Keratinocyte (primary cell): Measurements from ENCODE around the gene ERG28. TPM values are rescaled to one million over a fixed set of nuclear protein-coding genes. Genes with fewer than 3 reads are reported as not detected.

Source experiments
- DNase-seq: peaks from one replicate; pipeline ENCODE4 v3.0.0-alpha.2; 2011; ENCODE audit warnings: low read depth, missing footprints, low spot score
- FAIRE-seq: peaks from 2 replicates; lab custom pipeline; 2011; peaks lifted over from hg19 to GRCh38; lab: Jason Lieb, UNC
- H2AFZ ChIP-seq: 2 replicates; pipeline ENCODE4 v1.6.0; 2012; ENCODE audit warnings: low read length, control low read depth, inconsistent platforms; ENCODE audit not compliant: control insufficient read depth
- H3K27ac ChIP-seq: 2 replicates; pipeline ENCODE4 v1.5.1; 2011; ENCODE audit warnings: low read length; ENCODE audit not compliant: control insufficient read depth, insufficient read depth
- H3K27me3 ChIP-seq: 3 replicates; pipeline ENCODE4 v1.6.0; 2011; ENCODE audit warnings: low read length; ENCODE audit not compliant: control insufficient read depth, insufficient read depth; ENCODE audit errors: extremely low read depth
- H3K36me3 ChIP-seq, 2 experiments: 2 replicates in 1 of 2; 3 replicates in 1 of 2; pipeline ENCODE4 v1.5.1; 2011; ENCODE audit warnings: low read length in 2 of 2, mild to moderate bottlenecking in 1 of 2; ENCODE audit not compliant: control insufficient read depth in 2 of 2, insufficient read depth in 2 of 2; ENCODE audit errors: extremely low read depth in 1 of 2
- H3K4me1 ChIP-seq: 3 replicates; pipeline ENCODE4 v1.5.1; 2011; ENCODE audit warnings: low read length; ENCODE audit not compliant: control insufficient read depth, insufficient read depth; ENCODE audit errors: extremely low read depth
- H3K4me2 ChIP-seq: 3 replicates; pipeline ENCODE4 v1.6.0; 2011; ENCODE audit warnings: low read depth, low read length; ENCODE audit not compliant: control insufficient read depth, insufficient read depth; ENCODE audit errors: extremely low read depth
- H3K4me3 ChIP-seq, 3 experiments: fragments of 200-600 bp in 1 of 3; sonication (generic) in 1 of 3; 2 replicates in 2 of 3; 3 replicates in 1 of 3; pipeline ENCODE4 v1.5.1; 2011 to 2016; ENCODE audit warnings: low read length in 3 of 3, mild to moderate bottlenecking in 3 of 3, control low read depth in 2 of 3, inconsistent platforms in 1 of 3, low read depth in 1 of 3, mixed read lengths in 1 of 3, mixed run types in 1 of 3, moderate library complexity in 1 of 3; ENCODE audit not compliant: control insufficient read depth in 2 of 3, insufficient read depth in 2 of 3; ENCODE audit errors: extremely low read depth in 1 of 3
- H3K79me2 ChIP-seq: 2 replicates; pipeline ENCODE4 v1.6.0; 2012; ENCODE audit warnings: low read length; ENCODE audit not compliant: control insufficient read depth, insufficient read depth
- H3K9ac ChIP-seq: 3 replicates; pipeline ENCODE4 v1.6.0; 2011; ENCODE audit warnings: low read length; ENCODE audit not compliant: control insufficient read depth, insufficient read depth; ENCODE audit errors: extremely low read depth
- H3K9me1 ChIP-seq: 3 replicates; pipeline ENCODE4 v1.6.0; 2011; ENCODE audit warnings: low read length; ENCODE audit not compliant: control insufficient read depth, insufficient read depth; ENCODE audit errors: extremely low read depth
- H3K9me3 ChIP-seq: 2 replicates; pipeline ENCODE4 v1.5.1; 2012; ENCODE audit warnings: low read depth, low read length; ENCODE audit not compliant: control insufficient read depth
- H4K20me1 ChIP-seq: 3 replicates; pipeline ENCODE4 v1.6.0; 2011; ENCODE audit warnings: low read length; ENCODE audit not compliant: control insufficient read depth, insufficient read depth; ENCODE audit errors: extremely low read depth
- CTCF ChIP-seq, 3 experiments: IDR thresholded peaks in 1 of 3; conservative IDR thresholded peaks in 1 of 3; optimal IDR thresholded peaks in 1 of 3; 2 replicates in 2 of 3; 3 replicates in 1 of 3; pipeline versions ENCODE3 to v1.5.1; 2011; ENCODE audit warnings: low read length in 3 of 3, mild to moderate bottlenecking in 3 of 3, moderate library complexity in 2 of 3, control low read depth in 1 of 3, inconsistent platforms in 1 of 3; ENCODE audit not compliant: insufficient read depth in 2 of 3; ENCODE audit errors: extremely low read depth in 1 of 3
- EZH2 ChIP-seq: IDR thresholded peaks from one replicate; pipeline ENCODE4 v1.6.1; 2012; ENCODE audit warnings: inconsistent platforms, mild to moderate bottlenecking, low read length, moderate library complexity
- dilution Hi-C: fragments of 300-500 bp; cut with MboI; formaldehyde crosslinking; loops from one replicate; pipeline ENCODE4 v1.7.0; 2020; ENCODE audit warnings: low sequenced_read_pairs; ENCODE audit not compliant: extremely low pct_ligation_motif_present
- polyA plus RNA-seq, 5 experiments: library from polyadenylated mRNA; depleted of rRNA in 3 of 5; stranded (reverse) in 3 of 5; stranded (forward) in 1 of 5; unstranded in 1 of 5; fragments of >200 nt; gene quantifications; 1 replicate in 1 of 5; 2 replicates in 3 of 5; 3 replicates in 1 of 5; pipeline versions ENCODE4 v1.2.1 to v1.2.3, GENCODE V29; 2011 to 2012; ENCODE audit warnings: missing spikeins in 2 of 5, low read depth in 1 of 5, low replicate concordance in 1 of 5

Gene ERG28
- polyA plus RNA-seq, 1 donor (not counting 4 experiments of a cell fraction or from before 2014, with no cell fraction given): 59.8 TPM

GRCh38 chr14:75610834-75611233 lies 49.8 kb downstream of the ERG28 start:
- DNase-seq (no peak), FAIRE-seq (no peak)
- no peaks in the 10 kb centered on the region for H3K36me3 ChIP-seq
- no peak overlapping the region for H3K27ac ChIP-seq
- H3K27me3 ChIP-seq: peaks cover 6% of the 10 kb centered on the region
- H3K4me2 ChIP-seq: no peak overlapping the region
- no peaks in the 10 kb centered on the region for H3K9me1 ChIP-seq
- no peak overlapping the region for H3K9ac ChIP-seq
- no peaks in the 10 kb centered on the region for H3K4me1 ChIP-seq
- H4K20me1 ChIP-seq: no peaks in the 10 kb centered on the region
- no peaks in the 10 kb centered on the region for H3K9me3 ChIP-seq
- dilution Hi-C loops: no loop called here
- no peaks in the 10 kb centered on the region for H3K79me2 ChIP-seq
- no peak overlapping the region for H2AFZ ChIP-seq
- TF ChIP-seq EZH2: no peak
- TF ChIP-seq CTCF (optimal IDR thresholded peaks at IDR 0.05 in 1 of 3, IDR thresholded peaks at IDR 0.05 in 1 of 3, conservative IDR thresholded peaks at IDR 0.05 in 1 of 3; ENCODE audit: extremely low read depth in 1 of 3, insufficient read depth in 2 of 3, low read length in 3 of 3): no peak
- no peak overlapping the region for H3K4me3 ChIP-seq

- DNase-seq (no peak), FAIRE-seq (no peak)
- no peaks in the 10 kb centered on the region for H3K9me3 ChIP-seq
- H3K9me1 ChIP-seq: no peaks in the 10 kb centered on the region
- no peak overlapping the region for H3K4me2 ChIP-seq
- H3K4me1 ChIP-seq: no peaks in the 10 kb centered on the region
- H3K27me3 ChIP-seq: peaks cover 6% of the 10 kb centered on the region
- H4K20me1 ChIP-seq: no peaks in the 10 kb centered on the region
- H3K4me3 ChIP-seq: no peak overlapping the region
- no peak for TF ChIP-seq CTCF (optimal IDR thresholded peaks at IDR 0.05 in 1 of 3, IDR thresholded peaks at IDR 0.05 in 1 of 3, conservative IDR thresholded peaks at IDR 0.05 in 1 of 3; ENCODE audit: extremely low read depth in 1 of 3, insufficient read depth in 2 of 3, low read length in 3 of 3)
- no peak for TF ChIP-seq EZH2
- no peaks in the 10 kb centered on the region for H3K79me2 ChIP-seq
- H3K9ac ChIP-seq: no peak overlapping the region
- H3K36me3 ChIP-seq: no peaks in the 10 kb centered on the region
- H3K27ac ChIP-seq: no peak overlapping the region
- dilution Hi-C loops: no loop called here
- no peak overlapping the region for H2AFZ ChIP-seq
These were observed 50.8 kb downstream of the ERG28 start for GRCh38 chr14:75609606-75610475.
